Measurements from ENCODE around the gene COL2A1. TPM values are rescaled to one million over a fixed set of nuclear protein-coding genes. Genes with fewer than 3 reads are reported as not detected.

Gene COL2A1
- total RNA-seq, 1 experiment from 2014 or later: 201 TPM

DNA sequence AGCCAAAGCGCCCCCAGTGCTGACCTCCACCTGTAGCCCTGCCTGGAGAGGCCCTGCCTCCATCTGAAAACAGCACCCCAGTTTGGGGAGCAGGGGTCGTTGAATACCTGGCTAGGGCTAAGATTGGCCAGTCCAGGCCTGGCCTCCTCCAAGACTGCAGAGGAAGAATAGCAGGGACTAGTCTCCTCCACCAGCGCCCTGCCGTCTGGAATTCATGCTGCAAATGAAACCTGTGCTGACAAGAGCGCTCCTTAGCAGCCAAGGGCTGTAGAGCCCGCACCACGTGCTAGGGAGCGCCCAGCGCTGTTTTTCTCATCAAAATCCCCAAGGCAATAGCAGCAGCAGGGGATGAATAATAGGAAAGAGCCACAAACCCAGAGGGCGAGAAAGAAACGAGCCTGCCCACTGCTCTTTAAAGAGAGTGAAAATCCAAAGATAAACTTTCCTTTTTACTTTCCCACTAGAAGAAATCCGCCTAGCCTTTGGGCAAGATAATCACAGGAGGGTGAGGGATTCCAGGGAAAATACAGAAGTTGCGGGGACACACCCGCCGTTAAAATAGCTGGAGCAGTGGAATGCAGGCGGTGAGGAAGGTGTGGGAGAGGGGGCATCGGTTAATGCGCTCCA, 3.3 kb downstream of the COL2A1 start:
- POLR2A ChIA-PET: interaction anchor here (2.1 kb wide), 1 partner anchor 22 kb away, joined by 33 read pairs; no protein-coding TSS in a partner anchor
- intact Hi-C loops (cut with micrococcal nuclease; ENCODE audit: unreplicated experiment): loop anchor here (1.0 to 5.0 kb wide), 6 partner anchors 22 to 166 kb away; partner anchors contain the start of gene TMEM106C
- H3K4me1 ChIP-seq: peaks cover 23% of the 10 kb centered on the region
- H3K27me3 Mint-ChIP-seq (ENCODE audit: insufficient read depth, unreplicated experiment): no peaks in the 10 kb centered on the region
- H3K4me1 Mint-ChIP-seq (ENCODE audit: low read depth, unreplicated experiment): peaks cover 8% of the 10 kb centered on the region
- H3K36me3 ChIP-seq (ENCODE audit: control insufficient read depth, insufficient read depth, low read length): no peaks in the 10 kb centered on the region
- DNase-seq: peak; percentile 72 to 76
- no peaks in the 10 kb centered on the region for H3K27me3 ChIP-seq (replicated peaks; ENCODE audit: control insufficient read depth, insufficient read depth, low read length)
- peak overlapping the region; percentile 50 for H3K4me3 ChIP-seq (ENCODE audit: low read depth, low read length)
- CTCF ChIA-PET: interaction anchor here (1.1 to 2.0 kb wide), 2 partner anchors 37 to 61 kb away, joined by 3 to 9 read pairs; partner anchors contain the start of gene TMEM106C
- TF ChIP-seq, protein P1, sequence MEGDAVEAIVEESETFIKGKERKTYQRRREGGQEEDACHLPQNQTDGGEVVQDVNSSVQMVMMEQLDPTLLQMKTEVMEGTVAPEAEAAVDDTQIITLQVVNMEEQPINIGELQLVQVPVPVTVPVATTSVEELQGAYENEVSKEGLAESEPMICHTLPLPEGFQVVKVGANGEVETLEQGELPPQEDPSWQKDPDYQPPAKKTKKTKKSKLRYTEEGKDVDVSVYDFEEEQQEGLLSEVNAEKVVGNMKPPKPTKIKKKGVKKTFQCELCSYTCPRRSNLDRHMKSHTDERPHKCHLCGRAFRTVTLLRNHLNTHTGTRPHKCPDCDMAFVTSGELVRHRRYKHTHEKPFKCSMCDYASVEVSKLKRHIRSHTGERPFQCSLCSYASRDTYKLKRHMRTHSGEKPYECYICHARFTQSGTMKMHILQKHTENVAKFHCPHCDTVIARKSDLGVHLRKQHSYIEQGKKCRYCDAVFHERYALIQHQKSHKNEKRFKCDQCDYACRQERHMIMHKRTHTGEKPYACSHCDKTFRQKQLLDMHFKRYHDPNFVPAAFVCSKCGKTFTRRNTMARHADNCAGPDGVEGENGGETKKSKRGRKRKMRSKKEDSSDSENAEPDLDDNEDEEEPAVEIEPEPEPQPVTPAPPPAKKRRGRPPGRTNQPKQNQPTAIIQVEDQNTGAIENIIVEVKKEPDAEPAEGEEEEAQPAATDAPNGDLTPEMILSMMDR (IDR thresholded peaks at IDR 0.05; ENCODE audit: insufficient read depth in 1 of 2, low read depth in 1 of 2, low read length in 1 of 2, severe bottlenecking in 1 of 2, unreplicated experiment in 1 of 2): peak in 1 of 2 experiments; percentile 20
- peak overlapping the region; percentile 92 for H3K27ac Mint-ChIP-seq (ENCODE audit: unreplicated experiment)
- BruUV-seq (replicated peaks): no TSS peak
- peak overlapping the region; percentile 95 for H3K4me3 Mint-ChIP-seq (ENCODE audit: unreplicated experiment)
- peaks cover 39% of the 10 kb centered on the region for H3K36me3 Mint-ChIP-seq (ENCODE audit: insufficient read depth, unreplicated experiment)
- H3K9me3 ChIP-seq: no peaks in the 10 kb centered on the region
- no peaks in the 10 kb centered on the region for H3K9me3 Mint-ChIP-seq (ENCODE audit: unreplicated experiment)

DNA sequence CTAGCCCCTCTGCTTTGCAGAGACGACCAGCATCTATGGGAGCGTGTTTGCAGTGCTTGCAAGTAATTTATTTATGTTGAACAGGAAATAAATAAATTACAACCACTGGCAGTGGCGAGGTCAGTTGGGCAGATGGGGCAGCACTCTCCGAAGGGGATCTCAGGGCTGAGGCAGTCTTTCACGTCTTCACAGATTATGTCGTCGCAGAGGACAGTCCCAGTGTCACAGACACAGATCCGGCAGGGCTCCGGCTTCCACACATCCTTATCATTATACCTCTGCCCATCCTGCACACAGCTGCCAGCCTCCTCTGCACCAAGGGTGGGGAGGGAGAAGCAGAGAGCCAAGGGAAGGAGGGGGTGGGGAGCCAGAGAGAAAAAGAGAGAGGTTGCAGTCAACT, 4.5 kb downstream of the COL2A1 start:
- Mint-ChIP-seq H3K4me1 (ENCODE audit: low read depth, unreplicated experiment) (peaks cover 8% of the 10 kb centered on the region), H3K27me3 (ENCODE audit: insufficient read depth, unreplicated experiment) (no peaks in the 10 kb centered on the region), H3K27ac (ENCODE audit: unreplicated experiment) (no peak overlapping the region), H3K9me3 (ENCODE audit: unreplicated experiment) (no peaks in the 10 kb centered on the region), H3K36me3 (ENCODE audit: insufficient read depth, unreplicated experiment) (peaks cover 43% of the 10 kb centered on the region), H3K4me3 (ENCODE audit: unreplicated experiment) (no peak overlapping the region)
- Histone ChIP-seq H3K36me3 (ENCODE audit: control insufficient read depth, insufficient read depth, low read length) (no peaks in the 10 kb centered on the region), H3K4me3 (ENCODE audit: low read depth, low read length) (no peak overlapping the region), H3K9me3 (no peaks in the 10 kb centered on the region), H3K27me3 (replicated peaks; ENCODE audit: control insufficient read depth, insufficient read depth, low read length) (no peaks in the 10 kb centered on the region), H3K4me1 (peaks cover 23% of the 10 kb centered on the region)
- DNase-seq: no peak
- ChIA-PET POLR2A (no interaction called here), CTCF (no interaction called here)
- no TSS peak for BruUV-seq (replicated peaks)
- intact Hi-C loops (cut with micrococcal nuclease; ENCODE audit: unreplicated experiment): loop anchor here (5.0 kb wide), 2 partner anchors 93 to 167 kb away; no protein-coding TSS in a partner anchor
- TF ChIP-seq, protein P1 (IDR thresholded peaks at IDR 0.05; ENCODE audit: insufficient read depth in 1 of 2, low read depth in 1 of 2, low read length in 1 of 2, severe bottlenecking in 1 of 2, unreplicated experiment in 1 of 2): no peak

DNA sequence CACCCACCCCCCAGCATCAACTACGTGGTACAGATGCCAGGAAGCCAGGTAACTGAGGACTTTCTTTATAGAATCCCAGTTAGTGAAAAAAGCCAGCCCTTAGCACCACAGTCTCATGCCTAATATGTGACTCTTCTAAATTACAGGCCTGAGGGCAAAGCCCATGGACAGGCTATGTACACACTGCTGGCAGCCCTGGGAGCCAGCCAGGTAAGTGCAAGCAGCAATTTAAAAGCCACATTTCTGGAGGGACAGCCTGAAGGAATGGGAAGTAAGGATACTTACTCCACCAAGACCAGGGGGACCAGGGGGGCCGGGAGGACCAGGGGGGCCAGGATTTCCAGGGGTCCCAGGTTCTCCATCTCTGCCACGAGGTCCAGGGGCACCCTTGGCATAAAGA, 7.0 kb downstream of the COL2A1 start:
- no peaks in the 10 kb centered on the region for H3K27me3 Mint-ChIP-seq (ENCODE audit: insufficient read depth, unreplicated experiment)
- H3K36me3 Mint-ChIP-seq (ENCODE audit: insufficient read depth, unreplicated experiment): peaks cover 27% of the 10 kb centered on the region
- no peak overlapping the region for H3K4me3 Mint-ChIP-seq (ENCODE audit: unreplicated experiment)
- no TSS peak for BruUV-seq (replicated peaks)
- ChIA-PET CTCF (no interaction called here), POLR2A (no interaction called here)
- Histone ChIP-seq H3K27me3 (replicated peaks; ENCODE audit: control insufficient read depth, insufficient read depth, low read length) (no peaks in the 10 kb centered on the region), H3K4me3 (ENCODE audit: low read depth, low read length) (no peak overlapping the region), H3K4me1 (peaks cover 8% of the 10 kb centered on the region; the same call in 1 of the 2 replicates), H3K36me3 (ENCODE audit: control insufficient read depth, insufficient read depth, low read length) (no peaks in the 10 kb centered on the region), H3K9me3 (no peaks in the 10 kb centered on the region)
- intact Hi-C loops (cut with micrococcal nuclease; ENCODE audit: unreplicated experiment): no loop called here
- TF ChIP-seq, protein P1 (IDR thresholded peaks at IDR 0.05; ENCODE audit: insufficient read depth in 1 of 2, low read depth in 1 of 2, low read length in 1 of 2, severe bottlenecking in 1 of 2, unreplicated experiment in 1 of 2): no peak
- DNase-seq: no peak
- H3K4me1 Mint-ChIP-seq (ENCODE audit: low read depth, unreplicated experiment): peaks cover 8% of the 10 kb centered on the region
- H3K27ac Mint-ChIP-seq (ENCODE audit: unreplicated experiment): no peak overlapping the region
- no peaks in the 10 kb centered on the region for H3K9me3 Mint-ChIP-seq (ENCODE audit: unreplicated experiment)
